Activated T-helper 2 cell treated with anti-CD3 and anti-CD28 coated beads, Interferon-gamma antibody, Interleukin-2, Interleukin-4, amounts not matched to agents 10 μg/mL and 5 μg/mL and 100 μg/mL, durations not matched to agents 14 hours and 24 hours and 36 hours (primary cell): ENCODE measurements around the gene ZNF892. TPM values are rescaled to one million over a fixed set of nuclear protein-coding genes. Genes with fewer than 3 reads are reported as not detected.
"Not testable (repeated sequence)": the region's sequence is repeated elsewhere in the genome, so short reads cannot be mapped to it uniquely, and the experiment has no call there.

ENCODE experiments used
- DNase-seq: peaks from one replicate; pipeline ENCODE4 v3.0.0; 2021; ENCODE audit warnings: low spot score
- H3K27ac Mint-ChIP-seq: one replicate; pipeline ENCODE4 v1.8.0; 2021; ENCODE audit warnings: mixed read lengths
- H3K27me3 Mint-ChIP-seq: one replicate; pipeline ENCODE4 v1.8.0; 2021; ENCODE audit warnings: low read depth, mixed read lengths
- H3K36me3 Mint-ChIP-seq: one replicate; pipeline ENCODE4 v1.8.0; 2021; ENCODE audit warnings: low read depth, mixed read lengths
- H3K4me1 Mint-ChIP-seq: one replicate; pipeline ENCODE4 v1.8.0; 2021; ENCODE audit warnings: low read depth, mixed read lengths
- H3K4me3 Mint-ChIP-seq: one replicate; pipeline ENCODE4 v1.8.0; 2021; ENCODE audit warnings: low read depth, mild to moderate bottlenecking, moderate library complexity, mixed read lengths
- H3K9me3 Mint-ChIP-seq: one replicate; pipeline ENCODE4 v1.8.0; 2021; ENCODE audit warnings: mixed read lengths
- intact Hi-C: fragments of 100-400 bp; cut with micrococcal nuclease; formaldehyde crosslinking; loops from one replicate; pipeline ENCODE4 v1.15.1; 2023
- total RNA-seq: library from RNA; stranded (reverse); gene quantifications from 2 replicates; pipeline ENCODE4 v1.2.3, GENCODE V29; 2022

Gene ZNF892
- total RNA-seq, 1 donor from 2014 or later: 4.7 TPM

DNA sequence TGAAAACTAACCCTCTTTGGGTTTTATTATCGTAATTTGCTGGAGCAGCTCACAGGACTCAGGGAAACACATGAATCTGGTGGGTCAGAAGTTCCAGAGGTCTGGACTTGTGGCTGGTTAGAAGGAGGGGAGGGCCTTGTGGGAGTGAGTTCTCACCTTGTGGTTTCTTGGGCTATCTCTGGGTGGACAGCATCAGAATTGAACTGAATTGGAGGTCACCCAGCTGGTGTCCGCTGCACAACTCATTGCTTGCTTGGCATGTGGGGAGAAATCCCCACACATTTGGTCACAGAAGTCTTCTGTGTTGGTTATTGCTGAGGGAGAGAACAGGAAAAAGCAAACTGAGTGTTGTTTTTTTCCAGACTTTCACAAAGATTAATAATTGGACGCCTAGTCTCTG lies 27.5 kb downstream of the ZNF892 start:
- Mint-ChIP-seq H3K4me1 (no peaks in the 10 kb centered on the region), H3K27me3 (no peaks in the 10 kb centered on the region), H3K27ac (no peak overlapping the region), H3K36me3 (no peaks in the 10 kb centered on the region), H3K9me3 (peaks cover 19% of the 10 kb centered on the region), H3K4me3 (no peak overlapping the region)
- no peak for DNase-seq
- intact Hi-C loops: no loop called here

DNA sequence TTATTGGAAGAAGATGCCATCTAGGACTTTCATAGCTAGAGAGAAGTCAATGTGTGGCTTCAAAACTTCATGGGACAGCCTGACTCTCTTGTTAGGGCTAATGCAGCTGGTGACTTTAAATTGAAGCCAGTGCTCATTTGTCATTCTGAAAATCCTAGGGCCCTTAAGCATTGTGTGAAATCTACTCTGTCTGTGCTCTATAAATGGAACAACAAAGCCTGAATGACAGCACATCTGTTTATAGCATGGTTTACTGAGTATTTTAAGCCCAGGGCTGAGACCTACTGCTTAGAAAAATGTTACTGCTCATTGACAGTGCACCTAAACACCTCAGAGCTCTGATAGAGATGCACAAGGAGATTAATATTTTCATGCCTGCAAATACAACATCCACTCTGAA lies 30.8 kb downstream of the ZNF892 start:
- intact Hi-C loops: no loop called here
- Mint-ChIP-seq H3K27ac (no peak overlapping the region), H3K4me3 (no peak overlapping the region), H3K36me3 (no peaks in the 10 kb centered on the region), H3K4me1 (no peaks in the 10 kb centered on the region), H3K27me3 (no peaks in the 10 kb centered on the region), H3K9me3 (peaks cover 44% of the 10 kb centered on the region)
- no peak for DNase-seq

DNA sequence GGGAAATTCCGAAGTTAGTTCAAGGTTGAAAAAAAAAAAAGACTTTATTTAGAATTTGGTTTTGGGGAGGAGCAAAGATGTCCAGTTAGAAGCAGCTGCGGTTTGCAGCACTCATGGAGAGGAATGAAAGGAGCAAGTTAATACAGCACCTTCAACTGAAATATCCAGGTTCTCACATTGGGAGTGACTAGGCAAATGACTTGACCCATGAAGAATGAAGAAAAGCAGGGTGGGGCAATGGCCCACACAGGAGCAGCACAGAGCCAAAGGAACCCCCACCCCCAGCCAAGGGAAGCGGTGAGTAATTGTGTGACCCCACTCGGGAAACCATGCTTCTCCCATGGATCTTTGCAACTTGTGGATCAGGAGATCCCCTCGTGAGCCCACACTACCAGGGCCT lies 32.8 kb downstream of the ZNF892 start:
- Mint-ChIP-seq H3K36me3 (no peaks in the 10 kb centered on the region), H3K4me1 (no peaks in the 10 kb centered on the region), H3K27ac (no peak overlapping the region), H3K4me3 (no peak overlapping the region), H3K27me3 (no peaks in the 10 kb centered on the region), H3K9me3 (peaks cover 52% of the 10 kb centered on the region)
- intact Hi-C loops: no loop called here
- DNase-seq: no peak

DNA sequence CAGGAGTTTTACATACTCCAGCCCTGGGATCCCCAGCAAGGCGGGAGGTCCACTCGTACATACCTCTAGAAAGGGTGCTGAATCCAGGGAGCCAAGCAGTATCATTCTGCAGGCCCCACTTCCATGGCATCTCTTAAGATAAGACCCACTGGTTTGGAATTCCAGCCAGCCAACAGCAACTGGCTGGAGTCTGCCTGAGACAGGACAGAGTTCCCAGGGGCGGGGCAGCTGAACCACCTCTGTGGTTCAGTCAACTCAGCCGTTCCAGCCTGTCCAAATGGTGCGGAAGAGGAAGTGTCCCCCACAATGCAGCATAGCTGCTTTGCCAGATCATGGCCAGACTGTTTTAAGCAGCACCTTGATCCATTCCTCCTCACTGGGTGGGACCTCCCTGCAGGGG lies 33.2 kb downstream of the ZNF892 start:
- no peaks in the 10 kb centered on the region for H3K4me1 Mint-ChIP-seq
- no peaks in the 10 kb centered on the region for H3K36me3 Mint-ChIP-seq
- H3K27ac Mint-ChIP-seq: no peak overlapping the region
- no peak for DNase-seq
- peaks cover 54% of the 10 kb centered on the region for H3K9me3 Mint-ChIP-seq
- H3K4me3 Mint-ChIP-seq: no peak overlapping the region
- no peaks in the 10 kb centered on the region for H3K27me3 Mint-ChIP-seq
- intact Hi-C loops: no loop called here

DNA sequence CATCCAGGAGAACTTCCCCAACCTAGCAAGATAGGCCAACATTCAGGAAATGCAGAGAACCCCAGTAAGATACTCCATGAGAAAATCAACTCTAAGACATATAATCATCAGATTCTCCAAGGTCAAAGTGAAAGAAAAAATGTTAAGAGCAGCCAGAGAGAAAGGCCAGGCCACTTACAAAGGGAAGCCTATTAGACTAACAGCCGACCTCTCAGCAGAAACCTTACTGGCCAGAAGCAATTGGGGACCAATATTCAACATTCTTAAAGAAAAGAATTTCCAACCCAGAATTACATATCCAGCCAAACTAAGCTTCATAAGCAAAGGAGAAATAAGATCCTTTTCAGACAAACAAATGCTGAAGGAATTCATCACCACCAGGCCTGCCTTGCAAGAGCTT lies 34.8 kb downstream of the ZNF892 start:
- H3K27me3 Mint-ChIP-seq, intact Hi-C loops, DNase-seq, H3K36me3 Mint-ChIP-seq, H3K4me1 Mint-ChIP-seq, H3K27ac Mint-ChIP-seq, H3K4me3 Mint-ChIP-seq: not testable (repeated sequence)
- H3K9me3 Mint-ChIP-seq: peaks cover 52% of the 10 kb centered on the region

Other genes with a start within 250 kb of the ZNF892 start
- gene MAL, start 181.8 kb upstream of the ZNF892 start, total RNA-seq: 101 and 117 TPM in 2 replicates
- gene MRPS5, start 85.7 kb upstream of the ZNF892 start, total RNA-seq: 90.7 and 92.4 TPM in 2 replicates
- gene ZNF514, start 47.7 kb upstream of the ZNF892 start, total RNA-seq: 9.8 and 10.4 TPM in 2 replicates
- 3.3 and 3.6 TPM in 2 replicates for gene ZNF2, start 41.7 kb upstream of the ZNF892 start, total RNA-seq
- gene PROM2, start 66.9 kb downstream of the ZNF892 start, total RNA-seq: 0.59 and 1.1 TPM in 2 replicates
- gene KCNIP3, start 89.8 kb downstream of the ZNF892 start, total RNA-seq: 0.21 and 0.39 TPM in 2 replicates
- 32.5 and 40.3 TPM in 2 replicates for gene FAHD2A, start 195.2 kb downstream of the ZNF892 start, total RNA-seq